Measurements from ENCODE around the gene DIAPH2.

Gene DIAPH2

DNA sequence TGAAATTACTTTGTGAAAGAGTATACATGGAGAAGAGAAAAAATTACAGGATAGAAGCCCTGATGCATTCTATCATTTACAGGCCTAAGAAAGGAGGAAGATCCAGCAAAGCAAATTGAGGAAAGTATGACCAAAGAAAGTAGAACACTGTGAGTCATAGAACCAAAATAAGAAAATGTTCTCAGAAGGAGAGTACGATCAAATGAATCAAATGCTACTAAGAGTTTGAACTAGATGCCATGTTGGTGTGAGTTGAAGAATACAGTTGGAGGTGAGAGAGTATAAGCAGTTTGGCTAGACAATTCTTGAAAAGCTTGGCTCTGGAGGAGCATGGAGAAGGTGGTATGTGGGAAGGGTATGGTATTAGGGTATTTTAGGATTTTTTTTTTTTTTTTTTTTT lies 360.8 kb downstream of the DIAPH2 start:
- FAIRE-seq, result no peak
- DNase-seq (ENCODE audit: low spot score), result no peak

DNA sequence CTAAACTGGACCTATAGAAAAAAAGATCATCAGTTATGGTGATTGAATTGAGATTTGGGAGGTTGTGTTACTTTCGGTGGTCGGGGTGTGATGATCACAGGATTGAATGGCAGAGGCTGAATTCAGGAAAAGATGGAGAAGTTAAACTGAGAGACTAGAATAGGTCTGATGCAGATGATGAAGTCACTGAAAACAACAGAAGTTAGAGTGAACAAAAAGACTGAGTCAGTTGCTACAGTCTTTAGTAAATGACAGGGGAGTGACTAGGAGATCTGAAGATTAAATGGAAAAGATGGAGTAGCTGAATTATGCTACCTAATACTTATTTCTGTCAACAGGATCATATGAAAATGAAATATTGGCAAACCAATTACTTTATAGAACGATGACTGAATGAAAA lies 362.2 kb downstream of the DIAPH2 start:
- FAIRE-seq (no peak), DNase-seq (ENCODE audit: low spot score) (no peak)

DNA sequence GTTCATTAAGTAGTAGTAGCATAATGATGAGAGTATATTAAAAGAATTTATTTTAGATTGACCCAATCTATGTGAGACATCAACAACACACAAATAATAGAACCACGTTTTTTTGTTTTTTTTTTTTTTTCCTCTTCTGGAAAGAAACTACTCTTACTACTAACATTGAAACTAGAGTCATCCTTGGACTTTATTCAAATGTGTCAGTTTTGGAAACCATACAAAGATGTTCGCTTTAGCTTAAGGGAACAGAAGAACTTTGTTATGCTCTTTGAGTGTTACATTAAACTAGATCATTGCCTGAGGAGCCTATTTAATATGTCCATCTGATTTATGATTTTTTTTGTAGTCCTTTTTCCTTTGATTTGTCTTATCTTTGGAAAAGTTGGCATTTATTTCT lies 365.8 kb downstream of the DIAPH2 start:
- DNase-seq (ENCODE audit: low spot score), result no peak
- no peak for FAIRE-seq

DNA sequence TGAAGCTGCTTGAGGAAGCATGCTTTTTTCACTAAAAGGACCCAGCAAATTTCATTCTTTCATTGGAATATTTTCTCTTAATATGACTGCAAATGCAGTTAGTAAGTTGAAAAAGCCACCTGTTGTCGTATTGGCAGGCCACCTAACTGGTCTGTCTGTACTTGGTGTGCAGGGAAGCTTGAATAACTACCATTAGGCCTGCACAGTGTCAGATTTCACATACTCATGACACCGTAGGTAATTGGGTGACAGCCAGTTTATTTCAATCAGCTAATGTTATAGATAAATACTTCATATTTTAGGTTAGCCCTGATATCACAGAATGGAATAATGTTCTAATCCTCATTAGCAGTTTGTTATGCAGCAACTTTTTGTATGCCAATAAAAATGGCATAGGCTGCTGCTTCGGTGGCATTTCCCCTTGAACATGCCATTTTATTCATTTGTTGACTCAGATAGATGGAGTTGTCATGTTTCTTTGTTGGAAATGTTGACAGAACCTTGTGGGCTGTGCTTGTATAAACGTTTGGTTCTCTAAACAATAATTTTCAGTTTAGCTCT lies 372.8 kb downstream of the DIAPH2 start:
- DNase-seq (ENCODE audit: low spot score) (no peak), FAIRE-seq (no peak)

DNA sequence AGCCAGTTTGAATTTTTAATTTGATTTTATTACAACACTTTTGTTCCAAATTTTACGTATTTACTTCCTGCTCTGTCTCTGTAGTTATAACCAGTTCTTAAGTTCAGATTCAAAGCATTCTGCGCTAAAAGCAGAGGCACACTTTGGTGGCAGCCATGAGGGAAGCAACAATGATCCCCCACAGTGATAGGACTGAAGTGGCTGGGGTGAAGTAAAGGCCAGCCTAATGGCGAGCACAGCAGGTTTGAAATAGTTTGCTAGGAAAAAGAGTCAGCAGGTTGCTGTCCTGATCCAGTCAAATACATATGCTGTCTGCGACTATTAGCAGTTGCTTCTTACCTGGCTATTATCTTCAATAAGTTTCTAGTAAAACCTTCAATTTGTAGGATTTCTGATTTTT lies 375.4 kb downstream of the DIAPH2 start:
- FAIRE-seq (no peak), DNase-seq (ENCODE audit: low spot score) (no peak)

DNA sequence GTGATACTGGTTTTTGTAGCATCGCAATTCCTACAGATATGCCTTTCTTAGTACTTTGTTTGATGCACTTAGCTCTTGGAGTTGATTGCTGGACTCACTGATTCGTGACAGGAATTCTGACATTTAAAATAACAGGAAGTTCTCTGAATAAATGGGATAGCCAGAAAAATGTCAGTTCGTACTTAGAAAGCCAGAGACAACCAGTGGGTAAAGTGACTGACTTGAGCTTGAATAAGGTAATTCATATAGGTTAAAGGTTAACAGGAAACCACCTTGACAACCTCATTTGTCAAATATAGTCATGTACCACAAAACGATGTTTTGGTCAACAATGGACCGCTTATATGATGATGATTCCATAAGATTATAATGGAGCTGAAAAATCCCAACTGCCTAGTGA lies 380.4 kb downstream of the DIAPH2 start:
- DNase-seq (ENCODE audit: low spot score), result no peak
- FAIRE-seq, result no peak

DNA sequence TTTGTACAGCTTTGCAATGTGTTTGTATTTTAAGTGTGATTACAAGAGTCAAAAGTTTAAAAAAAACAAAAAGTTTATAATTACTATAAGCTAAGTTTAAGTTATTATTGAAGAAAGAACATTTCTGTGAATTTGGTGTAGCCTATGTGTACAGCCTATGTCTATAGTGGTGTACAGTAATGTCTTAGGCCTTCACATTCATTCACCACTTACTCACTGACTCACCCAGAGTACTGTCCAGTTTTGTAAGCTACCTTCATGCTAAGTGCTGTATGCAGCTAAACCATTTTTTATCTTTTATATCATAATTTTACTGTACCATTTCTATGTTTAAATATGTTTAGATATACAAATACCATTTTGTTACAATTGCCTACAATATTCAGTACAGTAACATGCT lies 381.3 kb downstream of the DIAPH2 start:
- DNase-seq (ENCODE audit: low spot score) (no peak), FAIRE-seq (no peak)

DNA sequence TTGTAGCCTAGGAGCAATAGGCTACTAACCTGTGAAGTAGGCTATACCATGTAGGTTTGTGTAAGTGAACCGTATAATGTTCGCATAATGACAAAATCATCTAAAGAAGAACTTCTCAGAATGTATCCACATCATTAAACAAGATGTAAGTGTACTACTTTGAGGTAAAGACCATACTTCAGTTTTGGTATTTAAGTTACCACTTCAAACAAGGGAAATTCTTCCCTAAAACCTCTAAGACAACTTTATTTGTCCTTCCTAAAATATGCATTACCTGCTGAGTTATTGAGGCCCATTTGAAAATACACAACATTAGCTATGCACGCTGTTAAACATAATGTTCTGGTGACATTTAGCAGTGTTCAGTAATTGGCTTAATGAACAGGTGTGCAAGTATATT lies 381.7 kb downstream of the DIAPH2 start:
- DNase-seq (ENCODE audit: low spot score) (no peak), FAIRE-seq (no peak)

DNA sequence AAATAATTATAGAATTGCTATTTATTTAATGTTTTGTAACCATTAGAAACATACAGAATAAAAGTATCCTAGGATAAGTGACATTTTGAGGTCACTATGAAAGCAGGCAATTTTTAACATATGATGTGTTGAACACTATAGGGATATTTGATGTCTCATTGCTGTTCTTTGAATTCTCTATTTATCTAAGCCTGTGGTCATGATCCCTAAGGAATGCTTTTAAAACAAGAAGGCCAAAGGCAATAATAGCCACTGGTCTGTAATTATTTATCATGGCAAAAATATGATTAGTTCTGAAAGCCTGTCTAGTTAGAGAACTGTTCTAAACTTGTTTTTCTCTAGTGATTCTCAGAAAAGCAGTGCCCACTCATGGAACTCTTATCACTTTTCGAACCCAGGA lies 385.7 kb downstream of the DIAPH2 start:
- DNase-seq (ENCODE audit: low spot score) (no peak), FAIRE-seq (no peak)

DNA sequence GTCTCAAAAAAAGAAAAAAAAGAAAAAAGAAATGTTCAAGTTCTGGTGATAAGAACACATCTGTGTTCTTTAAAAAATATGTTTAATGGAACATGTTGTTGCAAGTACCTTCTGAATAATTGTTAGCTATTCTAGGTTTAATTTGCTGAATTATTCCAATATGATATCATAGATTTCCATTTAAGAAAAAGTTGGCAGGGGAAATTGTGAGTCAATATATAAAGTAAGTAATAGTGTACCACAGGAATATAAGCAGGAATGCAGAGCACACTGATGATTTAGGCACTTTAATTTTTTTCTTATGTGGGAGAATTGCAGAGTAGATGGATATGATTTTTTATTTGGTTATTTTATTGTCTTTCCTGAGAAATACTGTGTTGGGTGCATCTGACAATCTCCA lies 389.8 kb downstream of the DIAPH2 start:
- FAIRE-seq, result no peak
- DNase-seq (ENCODE audit: low spot score), result no peak

DNA sequence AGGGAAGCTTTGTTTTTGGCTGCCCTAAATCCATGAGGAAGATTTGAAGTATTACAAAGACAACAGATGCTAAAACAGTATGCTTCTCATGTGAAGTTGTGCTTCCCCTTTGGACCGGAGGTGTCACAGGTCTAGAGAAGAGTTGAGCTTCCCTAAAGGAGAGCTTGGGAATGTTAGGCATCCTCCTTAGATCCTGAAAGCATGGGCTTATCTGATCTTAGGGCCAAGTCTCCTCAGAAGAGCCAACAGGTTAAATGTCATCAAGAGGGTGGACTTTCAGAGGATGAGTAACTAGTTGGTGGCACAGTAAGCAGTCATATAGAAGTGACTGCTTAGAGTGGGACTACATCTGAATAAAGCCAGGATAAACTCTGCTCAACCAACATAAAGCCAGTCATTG lies 404.5 kb downstream of the DIAPH2 start:
- no peak for DNase-seq (ENCODE audit: low spot score)
- FAIRE-seq, result no peak

DNA sequence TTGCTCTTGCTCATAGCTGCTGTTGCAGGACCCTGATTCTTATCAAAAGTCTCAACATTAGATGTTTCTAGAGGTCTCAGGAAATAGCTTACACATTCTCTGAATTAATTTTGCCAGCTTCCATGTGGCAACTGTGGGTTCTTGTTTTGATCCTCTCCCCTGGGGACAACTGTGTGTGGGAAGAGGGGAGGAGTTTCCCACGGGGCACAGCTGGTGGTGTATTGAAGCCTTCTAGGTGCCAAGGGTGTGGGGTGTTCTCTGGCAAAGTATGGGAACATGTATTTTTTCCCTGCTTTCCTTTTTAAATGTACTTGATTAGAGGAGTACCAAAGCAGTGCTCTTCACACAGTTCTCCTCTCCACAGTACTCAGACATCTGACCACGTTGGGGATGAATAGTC lies 411.7 kb downstream of the DIAPH2 start:
- FAIRE-seq (no peak), DNase-seq (ENCODE audit: low spot score) (no peak)

DNA sequence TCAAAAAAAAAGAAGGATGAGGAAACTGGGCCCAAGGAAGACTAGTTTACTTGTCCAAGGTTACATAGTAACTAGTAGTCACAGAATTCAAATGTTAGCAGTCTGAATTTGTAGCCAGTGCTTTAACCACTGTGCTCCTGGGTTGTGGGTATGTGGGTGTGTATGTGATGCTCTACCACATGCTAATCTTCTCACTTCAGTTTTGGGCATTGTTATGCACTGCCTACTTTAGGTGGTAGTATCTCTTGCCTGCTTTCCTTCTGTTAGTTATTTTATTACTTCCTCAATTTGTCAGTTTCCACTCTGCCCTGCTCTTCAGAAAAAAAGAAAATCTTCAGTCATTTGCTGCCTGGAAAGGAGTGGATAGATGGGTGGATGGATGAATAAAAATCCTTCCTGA lies 418.3 kb downstream of the DIAPH2 start:
- DNase-seq (ENCODE audit: low spot score) (no peak), FAIRE-seq (no peak)

DNA sequence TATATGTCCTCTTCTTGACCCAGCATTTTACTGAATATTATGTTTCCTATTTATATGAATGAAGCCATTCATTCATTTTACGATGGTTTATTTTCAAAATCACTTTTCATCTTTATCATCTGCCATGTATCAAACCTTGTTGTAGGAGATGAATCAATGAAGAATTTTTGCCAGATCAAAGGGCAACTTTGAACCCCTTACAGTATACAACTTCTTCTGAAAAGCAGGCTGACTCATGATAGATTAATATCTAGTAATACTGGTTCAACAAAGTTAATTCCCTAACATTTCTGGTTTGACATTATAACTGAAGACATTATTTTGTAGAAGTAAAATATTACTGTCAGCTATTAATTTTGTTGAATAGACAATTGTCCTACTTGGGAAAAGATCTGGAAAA lies 425.1 kb downstream of the DIAPH2 start:
- FAIRE-seq (no peak), DNase-seq (ENCODE audit: low spot score) (no peak)

DNA sequence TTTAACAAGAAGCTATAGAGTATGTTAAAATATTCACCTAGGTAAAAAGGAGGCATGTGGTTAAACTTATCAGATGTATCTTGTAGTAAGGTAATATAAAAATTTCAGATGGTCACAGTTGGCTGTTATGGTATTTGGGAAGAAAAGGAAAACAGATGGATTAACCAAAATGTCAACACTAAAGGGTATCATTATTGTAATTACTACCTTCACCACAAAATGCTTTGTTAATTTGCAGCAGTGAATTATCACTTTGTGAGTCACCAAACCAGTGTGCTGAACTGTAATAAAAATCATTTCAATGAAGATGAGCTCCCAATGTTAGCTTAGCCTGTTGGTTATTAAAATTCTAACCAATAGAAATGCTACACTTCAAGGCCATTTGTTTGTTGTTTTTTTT lies 432.9 kb downstream of the DIAPH2 start:
- DNase-seq (ENCODE audit: low spot score), result no peak

DNA sequence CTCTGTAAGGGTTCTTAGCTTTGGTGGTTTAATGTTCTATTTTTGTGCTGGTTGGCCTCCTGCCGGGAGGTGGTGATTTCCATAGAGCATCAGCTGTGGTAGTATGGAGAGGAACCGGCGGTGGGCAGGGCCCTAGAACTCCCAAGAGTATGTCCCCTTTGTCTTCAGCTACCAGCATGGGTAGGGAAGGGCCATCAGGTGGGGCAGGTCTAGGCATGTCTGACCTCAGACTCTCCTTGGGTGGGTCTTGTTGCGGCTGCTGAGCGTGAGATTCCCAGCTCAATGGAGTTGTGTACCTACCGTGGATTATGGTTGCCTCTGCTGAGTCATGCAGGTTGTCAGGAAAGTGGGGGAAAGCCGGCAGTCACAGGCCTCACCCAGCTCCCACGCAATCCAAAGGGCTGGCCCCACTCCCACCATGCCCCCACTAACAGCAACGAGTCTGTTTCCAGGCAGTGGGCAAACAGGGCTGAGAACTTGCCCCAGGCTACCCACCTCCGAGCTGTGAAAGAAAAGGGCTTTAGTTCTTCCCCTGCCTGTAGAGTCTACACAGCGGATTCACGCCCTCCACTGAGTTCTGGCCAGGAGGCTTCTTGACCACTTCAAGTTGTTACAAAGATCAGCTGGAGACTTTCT lies 434.9 kb downstream of the DIAPH2 start:
- FAIRE-seq (no peak), DNase-seq (ENCODE audit: low spot score) (no peak)

More for the DNA sequence above, 432.9 kb downstream of the DIAPH2 start:
- FAIRE-seq, result no peak

DNA sequence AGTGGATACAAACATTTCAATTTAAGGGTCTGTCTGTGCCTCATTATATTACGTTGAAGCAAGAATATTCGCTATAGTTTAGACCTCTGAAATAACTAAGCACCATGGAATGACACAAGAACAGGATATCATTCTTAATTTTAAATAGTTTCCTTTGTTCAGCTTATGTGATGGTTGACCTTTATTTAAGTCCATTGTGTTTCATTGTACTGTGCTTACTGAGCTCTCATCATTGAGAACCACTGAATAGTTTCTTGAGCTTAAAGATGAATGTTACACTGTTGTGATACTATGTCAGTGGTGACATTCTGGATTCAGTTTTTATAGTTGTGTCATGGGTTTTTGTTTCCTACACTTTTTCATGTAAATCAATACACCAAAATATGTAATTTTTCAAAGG lies 438.4 kb downstream of the DIAPH2 start:
- no peak for DNase-seq (ENCODE audit: low spot score)
- FAIRE-seq, result no peak

DNA sequence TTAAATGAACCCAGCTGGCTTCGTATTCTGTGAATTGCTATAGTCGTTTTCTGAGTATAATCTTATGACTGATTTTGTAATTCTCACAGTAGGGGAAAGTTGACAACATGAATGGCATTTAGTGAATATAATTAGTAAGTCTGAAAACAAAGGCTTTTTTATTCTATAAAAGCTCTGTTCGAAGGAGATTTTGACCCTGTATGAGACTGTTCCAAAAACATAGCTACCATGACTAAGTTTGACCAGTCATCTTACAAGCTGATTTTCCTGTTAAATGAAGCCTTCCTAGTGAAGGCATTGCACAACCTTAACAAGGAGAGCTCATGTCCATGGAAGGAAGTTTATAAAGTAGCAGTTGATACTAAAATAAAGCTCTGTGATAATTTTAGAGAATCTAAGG lies 441.4 kb downstream of the DIAPH2 start:
- DNase-seq (ENCODE audit: low spot score) (no peak), FAIRE-seq (no peak)

DNA sequence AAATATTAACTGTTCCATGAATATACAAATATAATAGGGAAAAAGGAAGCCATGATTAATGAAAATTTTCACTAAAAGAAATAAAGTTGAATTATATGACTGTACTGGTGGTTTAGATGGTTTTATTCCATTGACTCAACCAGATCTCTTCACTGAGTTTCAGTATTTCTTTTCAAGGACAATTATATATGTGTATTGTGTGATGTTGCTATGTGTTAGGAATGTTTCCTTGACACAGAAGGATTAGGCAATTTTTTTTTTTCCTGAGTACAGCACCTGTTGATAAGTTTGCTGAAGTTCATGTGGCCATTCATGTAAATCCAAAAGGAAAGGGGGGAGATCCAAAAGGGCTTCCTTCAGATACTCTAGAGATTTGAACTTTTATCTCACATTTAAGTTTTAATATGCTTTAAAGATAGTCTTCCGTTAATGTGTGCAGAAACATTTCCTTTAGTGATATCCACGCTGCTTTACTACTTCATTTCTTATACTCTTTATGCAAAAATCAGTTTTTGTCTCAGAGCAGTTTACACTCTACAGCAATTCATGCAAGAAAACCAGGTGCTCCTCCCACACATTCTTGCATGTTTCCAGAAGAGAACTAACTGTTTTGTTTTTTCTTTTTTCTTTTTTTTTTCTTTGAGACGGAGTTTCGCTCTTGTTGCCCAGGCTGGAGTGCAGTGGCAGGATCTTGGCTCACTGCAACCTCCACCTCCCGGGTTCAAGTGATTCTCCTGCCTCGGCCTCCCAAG lies 448.2 kb downstream of the DIAPH2 start:
- peak; percentile 11 for FAIRE-seq
- no peak for DNase-seq (ENCODE audit: low spot score)

DNA sequence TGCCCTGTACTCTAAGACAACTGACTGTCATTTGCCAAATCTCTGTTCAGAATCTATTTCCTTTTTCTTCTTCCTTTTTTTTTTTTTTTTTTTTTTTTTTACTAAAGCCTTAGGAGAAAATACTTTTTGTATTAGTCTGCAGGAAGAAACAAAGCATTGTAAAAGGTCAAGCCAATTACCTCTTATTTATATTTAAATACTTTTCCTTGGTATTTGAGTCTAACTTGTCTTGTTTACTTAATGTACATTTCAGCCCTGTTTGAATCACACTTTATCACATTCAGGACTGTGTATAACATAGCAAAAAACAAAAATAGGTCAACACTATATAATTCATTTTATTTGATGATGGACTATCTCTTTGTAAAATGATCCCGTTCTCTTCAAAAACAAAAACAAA lies 461.3 kb downstream of the DIAPH2 start:
- FAIRE-seq (no peak), DNase-seq (ENCODE audit: low spot score) (no peak)

DNA sequence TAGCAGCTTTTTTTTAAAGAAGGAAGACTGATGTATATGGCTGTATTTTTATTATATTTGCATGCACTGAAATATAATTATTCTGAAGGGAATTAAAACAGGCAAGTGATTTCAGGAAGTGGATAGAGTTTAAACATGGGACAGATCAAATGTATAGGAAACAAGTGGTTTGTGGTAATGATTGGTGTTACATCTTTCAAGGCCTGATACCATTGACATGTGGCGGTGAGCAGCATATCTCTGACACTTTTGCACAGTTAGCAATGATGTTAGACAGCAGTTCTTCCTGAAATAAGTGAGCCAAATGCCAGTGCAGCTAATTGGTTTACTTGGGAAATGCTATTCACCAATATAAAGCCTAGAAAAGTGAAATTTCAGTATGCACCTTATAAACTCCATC lies 471.2 kb downstream of the DIAPH2 start:
- DNase-seq (ENCODE audit: low spot score) (no peak), FAIRE-seq (no peak)

DNA sequence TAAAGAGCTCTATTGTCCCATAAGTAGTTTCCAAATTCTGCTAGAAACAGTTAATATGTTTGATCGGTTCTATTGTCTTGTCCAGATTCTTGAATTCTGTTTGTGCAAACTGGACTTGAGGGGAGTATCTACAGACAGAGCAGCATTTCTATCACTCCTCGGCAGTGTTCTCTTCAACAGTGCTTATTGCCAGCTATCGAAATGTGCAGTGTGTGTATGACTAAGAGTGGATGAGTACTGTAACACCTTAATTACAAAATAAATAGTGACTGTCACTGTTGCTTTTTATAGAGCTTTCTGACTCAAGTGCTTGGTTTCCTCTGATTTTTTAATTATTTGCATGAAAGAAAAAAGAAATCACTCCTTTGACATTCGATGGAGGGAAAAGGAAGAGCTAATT lies 473.6 kb downstream of the DIAPH2 start:
- peak; percentile 69 for FAIRE-seq

More for the DNA sequence above, 473.6 kb downstream of the DIAPH2 start:
- DNase-seq (ENCODE audit: low spot score), result peak; percentile 21

All from RCC 7860 (cell line).